Activated naive CD8-positive, alpha-beta T cell treated with anti-CD3 and anti-CD28 coated beads for 36 hours (primary cell): ENCODE results near the gene FUZ. TPM values are rescaled to one million over a fixed set of nuclear protein-coding genes. Genes with fewer than 3 reads are reported as not detected.

Experiments used
- DNase-seq: peaks from one replicate; pipeline ENCODE4 v3.0.0; 2021
- H3K27ac Mint-ChIP-seq: one replicate; pipeline ENCODE4 v1.8.0; 2022; ENCODE audit warnings: mild to moderate bottlenecking, moderate library complexity, mixed read lengths
- H3K27me3 Mint-ChIP-seq: one replicate; pipeline ENCODE4 v1.8.0; 2022; ENCODE audit warnings: mild to moderate bottlenecking, mixed read lengths
- H3K36me3 Mint-ChIP-seq: one replicate; pipeline ENCODE4 v1.8.0; 2021; ENCODE audit warnings: mild to moderate bottlenecking, mixed read lengths
- H3K4me1 Mint-ChIP-seq: one replicate; pipeline ENCODE4 v1.8.0; 2021; ENCODE audit warnings: mixed read lengths
- H3K4me3 Mint-ChIP-seq: one replicate; pipeline ENCODE4 v1.8.0; 2022; ENCODE audit warnings: mild to moderate bottlenecking, moderate library complexity, mixed read lengths
- H3K9me3 Mint-ChIP-seq: one replicate; pipeline ENCODE4 v1.8.0; 2022; ENCODE audit warnings: mixed read lengths
- total RNA-seq, 2 experiments: library from RNA; stranded (reverse); gene quantifications; one replicate each; pipeline ENCODE4 v1.2.3, GENCODE V29; 2021

Gene FUZ
- total RNA-seq, 2 experiments from 2014 or later, result 28.7 to 30.9 TPM

- DNase-seq, result no peak
- peaks cover 16% of the 10 kb centered on the region for H3K4me1 Mint-ChIP-seq
- H3K27ac Mint-ChIP-seq, result no peak overlapping the region
- no peak overlapping the region for H3K4me3 Mint-ChIP-seq
- H3K9me3 Mint-ChIP-seq, result peaks cover 6% of the 10 kb centered on the region
- peaks cover 3% of the 10 kb centered on the region for H3K27me3 Mint-ChIP-seq
- peaks cover 6% of the 10 kb centered on the region for H3K36me3 Mint-ChIP-seq
Observed at GRCh38 chr19:49844138-49845095, 31.3 kb upstream of the FUZ start.

GRCh38 chr19:49843265-49843664 is 30.2 kb upstream of the FUZ start:
- no peak overlapping the region for H3K4me3 Mint-ChIP-seq
- H3K27me3 Mint-ChIP-seq, result peaks cover 3% of the 10 kb centered on the region
- no peak for DNase-seq
- no peaks in the 10 kb centered on the region for H3K36me3 Mint-ChIP-seq
- H3K4me1 Mint-ChIP-seq, result peaks cover 6% of the 10 kb centered on the region
- H3K9me3 Mint-ChIP-seq, result no peaks in the 10 kb centered on the region
- no peak overlapping the region for H3K27ac Mint-ChIP-seq

GRCh38 chr19:49840736-49841249 is 27.7 kb upstream of the FUZ start:
- H3K4me3 Mint-ChIP-seq, result no peak overlapping the region
- H3K4me1 Mint-ChIP-seq, result no peaks in the 10 kb centered on the region
- H3K9me3 Mint-ChIP-seq, result no peaks in the 10 kb centered on the region
- H3K27ac Mint-ChIP-seq, result no peak overlapping the region
- peaks cover 4% of the 10 kb centered on the region for H3K36me3 Mint-ChIP-seq
- H3K27me3 Mint-ChIP-seq, result no peaks in the 10 kb centered on the region
- no peak for DNase-seq

- H3K27ac Mint-ChIP-seq, result no peak overlapping the region
- peaks cover 4% of the 10 kb centered on the region for H3K36me3 Mint-ChIP-seq
- no peaks in the 10 kb centered on the region for H3K9me3 Mint-ChIP-seq
- H3K4me3 Mint-ChIP-seq, result no peak overlapping the region
- H3K27me3 Mint-ChIP-seq, result no peaks in the 10 kb centered on the region
- H3K4me1 Mint-ChIP-seq, result no peaks in the 10 kb centered on the region
- DNase-seq, result no peak
Observed at GRCh38 chr19:49840321-49840720, 27.2 kb upstream of the FUZ start.

- H3K4me3 Mint-ChIP-seq, result no peak overlapping the region
- H3K9me3 Mint-ChIP-seq, result no peaks in the 10 kb centered on the region
- peaks cover 4% of the 10 kb centered on the region for H3K36me3 Mint-ChIP-seq
- H3K27ac Mint-ChIP-seq, result no peak overlapping the region
- no peaks in the 10 kb centered on the region for H3K27me3 Mint-ChIP-seq
- no peaks in the 10 kb centered on the region for H3K4me1 Mint-ChIP-seq
- DNase-seq, result no peak
Observed at GRCh38 chr19:49839713-49840112, 26.6 kb upstream of the FUZ start.

- Mint-ChIP-seq H3K4me3 (no peak overlapping the region), H3K27me3 (no peaks in the 10 kb centered on the region), H3K4me1 (no peaks in the 10 kb centered on the region), H3K9me3 (no peaks in the 10 kb centered on the region), H3K36me3 (peaks cover 5% of the 10 kb centered on the region), H3K27ac (no peak overlapping the region)
- no peak for DNase-seq
Observed at GRCh38 chr19:49838885-49839588, 25.9 kb upstream of the FUZ start.

GRCh38 chr19:49837425-49837824 is 24.3 kb upstream of the FUZ start:
- Mint-ChIP-seq H3K27ac (no peak overlapping the region), H3K4me3 (no peak overlapping the region), H3K36me3 (peaks cover 7% of the 10 kb centered on the region), H3K4me1 (no peaks in the 10 kb centered on the region), H3K27me3 (no peaks in the 10 kb centered on the region), H3K9me3 (no peaks in the 10 kb centered on the region)
- no peak for DNase-seq

- Mint-ChIP-seq H3K27me3 (no peaks in the 10 kb centered on the region), H3K4me1 (no peaks in the 10 kb centered on the region), H3K9me3 (no peaks in the 10 kb centered on the region), H3K36me3 (peaks cover 10% of the 10 kb centered on the region), H3K4me3 (no peak overlapping the region), H3K27ac (peak overlapping the region; percentile 11)
- no peak for DNase-seq
Observed at GRCh38 chr19:49837009-49837310, 23.9 kb upstream of the FUZ start.

GRCh38 chr19:49836176-49837008 is 23.3 kb upstream of the FUZ start:
- H3K36me3 Mint-ChIP-seq, result peaks cover 10% of the 10 kb centered on the region
- H3K9me3 Mint-ChIP-seq, result no peaks in the 10 kb centered on the region
- H3K4me1 Mint-ChIP-seq, result no peaks in the 10 kb centered on the region
- H3K27ac Mint-ChIP-seq, result no peak overlapping the region
- no peaks in the 10 kb centered on the region for H3K27me3 Mint-ChIP-seq
- no peak for DNase-seq
- H3K4me3 Mint-ChIP-seq, result no peak overlapping the region

GRCh38 chr19:49835562-49835961 is 22.5 kb upstream of the FUZ start:
- no peak overlapping the region for H3K4me3 Mint-ChIP-seq
- peaks cover 10% of the 10 kb centered on the region for H3K36me3 Mint-ChIP-seq
- H3K9me3 Mint-ChIP-seq, result no peaks in the 10 kb centered on the region
- no peak overlapping the region for H3K27ac Mint-ChIP-seq
- no peak for DNase-seq
- no peaks in the 10 kb centered on the region for H3K27me3 Mint-ChIP-seq
- no peaks in the 10 kb centered on the region for H3K4me1 Mint-ChIP-seq

GRCh38 chr19:49833599-49833998 is 20.5 kb upstream of the FUZ start:
- Mint-ChIP-seq H3K9me3 (no peaks in the 10 kb centered on the region), H3K36me3 (peaks cover 10% of the 10 kb centered on the region), H3K4me1 (no peaks in the 10 kb centered on the region), H3K27ac (no peak overlapping the region), H3K27me3 (no peaks in the 10 kb centered on the region), H3K4me3 (no peak overlapping the region)
- no peak for DNase-seq

GRCh38 chr19:49832556-49832955 is 19.5 kb upstream of the FUZ start:
- no peak for DNase-seq
- Mint-ChIP-seq H3K27me3 (no peaks in the 10 kb centered on the region), H3K27ac (no peak overlapping the region), H3K4me3 (no peak overlapping the region), H3K4me1 (no peaks in the 10 kb centered on the region), H3K36me3 (peaks cover 8% of the 10 kb centered on the region), H3K9me3 (no peaks in the 10 kb centered on the region)

- H3K36me3 Mint-ChIP-seq, result peaks cover 7% of the 10 kb centered on the region
- no peaks in the 10 kb centered on the region for H3K27me3 Mint-ChIP-seq
- no peak overlapping the region for H3K27ac Mint-ChIP-seq
- no peaks in the 10 kb centered on the region for H3K9me3 Mint-ChIP-seq
- no peak overlapping the region for H3K4me3 Mint-ChIP-seq
- no peaks in the 10 kb centered on the region for H3K4me1 Mint-ChIP-seq
- DNase-seq, result no peak
Observed at GRCh38 chr19:49831592-49831991, 18.5 kb upstream of the FUZ start.

GRCh38 chr19:49830766-49831165 is 17.7 kb upstream of the FUZ start:
- Mint-ChIP-seq H3K27ac (no peak overlapping the region), H3K4me3 (no peak overlapping the region), H3K9me3 (no peaks in the 10 kb centered on the region), H3K27me3 (no peaks in the 10 kb centered on the region), H3K36me3 (peaks cover 7% of the 10 kb centered on the region), H3K4me1 (no peaks in the 10 kb centered on the region)
- no peak for DNase-seq

GRCh38 chr19:49829721-49830120 is 16.6 kb upstream of the FUZ start:
- Mint-ChIP-seq H3K36me3 (peaks cover 7% of the 10 kb centered on the region), H3K4me3 (no peak overlapping the region), H3K27me3 (no peaks in the 10 kb centered on the region), H3K4me1 (no peaks in the 10 kb centered on the region), H3K9me3 (no peaks in the 10 kb centered on the region), H3K27ac (no peak overlapping the region)
- DNase-seq, result no peak
